GM21529 (cell line): Measurements from ENCODE around the gene FN1.

Experiments used
- ATAC-seq: cut with Tn5 transposase; IDR thresholded peaks from one replicate; pipeline ENCODE4 v1.9.1; 2021; ENCODE audit not compliant: unreplicated experiment

The FN1 gene

GRCh38 chr2:215390550-215390913 is 45.3 kb downstream of the FN1 start:
- no peak for ATAC-seq

DNA sequence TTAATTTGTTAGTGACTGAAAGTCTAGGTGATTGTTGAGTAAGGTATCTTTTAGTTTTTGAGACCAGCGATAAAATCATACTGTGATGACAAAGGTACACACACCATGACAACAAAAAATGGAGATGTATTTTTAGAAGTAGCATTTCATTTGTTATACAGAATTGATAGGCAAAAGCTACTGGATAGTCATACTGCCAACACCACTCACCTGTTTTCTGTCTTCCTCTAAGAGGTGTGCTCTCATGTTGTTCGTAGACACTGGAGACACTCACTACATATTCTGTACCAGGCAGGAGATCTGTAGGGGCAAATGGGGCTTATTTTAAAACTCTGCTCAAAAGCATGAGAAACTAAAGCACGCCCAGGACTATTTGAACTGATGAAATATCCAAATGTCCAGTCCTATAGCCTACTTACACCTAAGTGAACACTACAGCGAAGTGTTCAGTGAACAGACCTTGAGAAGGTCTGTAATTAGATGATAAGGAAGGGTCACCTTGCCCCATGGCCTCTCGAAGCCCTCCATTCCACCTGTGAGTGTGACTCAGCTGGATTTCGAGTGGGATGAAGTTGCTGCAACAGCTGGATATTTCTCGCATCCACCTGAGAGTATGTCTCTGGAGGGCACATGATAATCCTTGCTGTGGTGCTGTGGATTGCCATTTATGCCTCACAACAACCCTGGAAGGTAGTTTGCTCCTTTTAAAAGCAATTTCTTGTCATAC is 47.7 kb downstream of the FN1 start:
- ATAC-seq = no peak

GRCh38 chr2:215386566-215386965 is 49.3 kb downstream of the FN1 start:
- ATAC-seq = no peak

- no peak for ATAC-seq
Observed at GRCh38 chr2:215384710-215385109, 51.2 kb downstream of the FN1 start.

- no peak for ATAC-seq
Observed at GRCh38 chr2:215383652-215384279, 52.1 kb downstream of the FN1 start.

- no peak for ATAC-seq
Observed at GRCh38 chr2:215382480-215382879, 53.4 kb downstream of the FN1 start.

DNA sequence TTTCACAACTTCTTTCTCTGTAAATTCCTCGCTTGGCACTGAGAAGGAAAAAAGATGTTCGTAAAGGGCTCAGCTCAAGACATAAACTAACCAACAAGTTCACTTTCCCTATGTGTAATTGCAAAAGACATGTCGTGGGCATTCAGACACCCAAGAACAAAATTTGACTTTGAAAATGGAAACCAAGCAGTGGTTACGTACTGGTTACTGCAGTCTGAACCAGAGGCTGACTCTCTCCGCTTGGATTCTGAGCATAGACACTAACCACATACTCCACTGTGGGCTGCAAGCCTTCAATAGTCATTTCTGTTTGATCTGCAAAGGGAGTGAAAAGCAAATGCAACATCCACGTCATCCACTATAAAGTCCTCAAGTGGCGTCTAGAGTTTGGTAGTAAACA is 53.9 kb downstream of the FN1 start:
- no peak for ATAC-seq

- no peak for ATAC-seq
Observed at GRCh38 chr2:215380699-215381098, 55.2 kb downstream of the FN1 start.

GRCh38 chr2:215379948-215380347 is 55.9 kb downstream of the FN1 start:
- ATAC-seq = no peak

DNA sequence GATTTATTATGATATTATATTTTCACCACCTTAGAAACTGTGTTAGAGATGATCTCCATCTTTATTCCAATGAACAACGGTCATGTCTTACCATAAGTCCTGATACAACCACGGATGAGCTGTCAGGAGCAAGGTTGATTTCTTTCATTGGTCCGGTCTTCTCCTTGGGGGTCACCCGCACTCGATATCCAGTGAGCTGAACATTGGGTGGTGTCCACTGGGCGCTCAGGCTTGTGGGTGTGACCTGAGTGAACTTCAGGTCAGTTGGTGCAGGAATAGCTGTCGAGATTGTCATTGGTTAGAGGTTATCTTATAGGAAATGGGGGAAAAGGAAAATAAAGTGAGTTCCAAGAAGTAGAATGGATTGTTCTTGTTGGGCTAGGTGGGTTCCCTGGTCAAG is 56.8 kb downstream of the FN1 start:
- no peak for ATAC-seq

DNA sequence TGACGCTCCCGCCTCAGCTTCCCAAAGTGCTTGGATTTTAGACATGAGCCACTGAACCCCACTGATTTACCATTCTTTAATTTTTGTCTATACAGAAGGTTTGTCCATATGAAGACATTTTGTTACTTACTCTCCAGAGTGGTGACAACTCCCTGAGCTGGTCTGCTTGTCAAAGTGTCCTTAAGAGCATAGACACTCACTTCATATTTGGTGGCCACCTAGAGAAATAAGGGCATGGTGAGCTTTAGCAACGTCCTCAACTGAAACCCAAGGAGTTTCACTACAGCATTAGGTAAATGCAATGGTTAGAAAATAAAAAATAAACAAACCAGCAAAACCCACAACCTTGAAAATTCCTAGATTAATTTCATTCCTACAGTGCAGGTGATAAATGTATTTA is 57.8 kb downstream of the FN1 start:
- ATAC-seq = no peak

DNA sequence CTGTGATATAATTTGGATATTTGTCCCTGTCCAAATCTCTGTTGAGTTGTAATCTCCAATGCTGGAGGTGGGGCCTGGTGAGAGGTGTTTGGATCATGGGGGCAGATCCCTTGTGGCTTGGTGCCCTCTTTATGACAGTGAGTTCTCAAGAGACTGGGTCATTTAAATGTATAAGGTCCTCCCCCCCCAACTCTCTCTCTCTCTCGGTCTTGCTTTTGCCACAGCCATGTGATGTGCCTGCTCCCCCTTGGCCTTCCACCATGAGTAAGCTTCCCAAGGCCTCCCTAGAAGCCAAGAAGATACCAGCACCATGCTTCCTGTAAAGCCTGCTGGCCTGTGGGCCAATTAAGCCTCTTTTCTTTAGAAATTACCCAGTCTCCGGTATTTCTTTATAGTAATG is 58.6 kb downstream of the FN1 start:
- no peak for ATAC-seq

DNA sequence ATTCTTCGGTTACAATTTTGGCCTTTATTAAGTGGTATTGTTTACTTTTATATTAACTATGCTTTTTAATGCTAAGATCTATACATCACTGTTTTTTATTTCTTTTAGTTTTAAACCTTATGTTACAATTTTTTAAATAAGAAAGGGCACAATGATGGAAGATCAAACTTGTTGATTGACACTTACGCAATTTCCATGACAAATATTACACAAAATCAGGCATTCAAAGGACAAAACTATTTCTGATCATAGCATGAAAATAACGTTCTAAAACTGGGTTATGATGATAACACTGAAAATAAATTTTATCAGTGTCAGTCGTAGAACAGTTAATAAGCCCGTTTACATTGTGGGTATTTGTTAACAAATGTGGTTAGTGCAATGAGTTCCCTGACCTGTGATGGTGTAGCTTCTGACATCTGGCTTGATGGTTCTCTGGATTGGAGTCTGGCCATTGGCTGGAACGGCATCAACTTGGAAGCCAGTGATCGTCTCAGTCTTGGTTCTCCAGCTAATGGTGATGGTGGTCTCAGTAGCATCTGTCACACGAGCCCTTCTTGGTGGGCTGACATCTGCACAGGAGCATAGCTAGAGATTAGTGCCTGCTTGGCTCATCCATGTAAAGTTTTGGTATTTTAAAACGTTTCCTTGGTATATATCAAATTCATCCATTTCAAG is 59.6 kb downstream of the FN1 start:
- ATAC-seq = no peak

- no peak for ATAC-seq
Observed at GRCh38 chr2:215375467-215375830, 60.4 kb downstream of the FN1 start.

DNA sequence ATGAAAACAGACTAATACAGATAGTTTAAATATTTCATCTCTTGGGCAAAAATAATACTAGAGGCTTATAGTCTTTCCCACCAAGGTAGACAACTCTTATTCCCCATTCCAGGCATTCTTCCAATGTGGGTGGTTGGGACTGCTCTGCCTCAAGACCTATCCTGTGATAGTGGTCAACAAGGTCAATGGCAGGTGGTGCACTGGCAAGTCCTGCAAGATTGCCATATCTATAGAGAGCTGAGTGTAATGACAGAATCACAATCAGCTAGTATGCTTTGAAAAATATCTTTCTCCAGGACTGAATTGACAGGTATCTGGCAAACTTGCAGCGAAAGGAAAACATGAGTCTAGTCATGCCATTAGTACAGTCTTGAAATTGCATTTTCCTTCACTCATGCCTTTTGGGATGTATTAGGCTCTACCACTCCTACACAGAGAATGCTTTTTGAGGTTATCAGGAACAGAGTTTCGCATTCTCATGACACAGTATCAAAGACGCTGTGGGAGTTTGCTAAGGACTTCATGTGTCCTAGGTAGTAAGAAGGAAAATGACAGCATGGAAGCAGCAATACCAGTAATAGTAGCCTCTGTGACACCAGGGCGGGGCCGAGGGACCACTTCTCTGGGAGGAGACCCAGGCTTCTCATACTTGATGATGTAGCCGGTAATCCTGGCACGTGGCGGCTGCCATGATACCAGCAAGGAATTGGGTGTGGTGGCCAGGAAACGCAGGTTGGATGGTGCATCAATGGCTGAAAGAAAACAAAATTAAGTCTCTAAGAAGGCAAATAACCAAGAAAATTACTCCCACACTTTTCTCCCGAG is 61.0 kb downstream of the FN1 start:
- no peak for ATAC-seq

DNA sequence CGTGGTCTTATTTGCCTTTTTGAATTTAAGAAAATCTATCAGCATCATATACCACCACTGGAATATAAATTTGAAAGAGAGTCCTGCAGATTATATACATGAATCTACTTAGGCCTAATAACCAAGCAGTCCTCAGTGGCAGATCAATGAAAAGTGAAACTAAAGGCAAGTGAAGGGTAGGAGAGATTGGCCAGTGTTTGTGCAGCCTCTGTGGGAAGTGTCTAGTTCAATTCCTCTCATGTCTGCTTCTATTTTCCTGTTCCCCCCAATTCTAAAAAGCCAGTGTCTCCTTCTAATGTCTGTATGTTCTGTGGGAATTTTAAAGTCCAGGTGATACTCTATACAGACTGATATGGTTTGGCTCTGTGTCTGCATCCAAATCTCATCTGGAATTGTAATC is 61.9 kb downstream of the FN1 start:
- ATAC-seq = no peak

GRCh38 chr2:215372968-215373649 is 62.8 kb downstream of the FN1 start:
- no peak for ATAC-seq

GRCh38 chr2:215371915-215372897 is 63.7 kb downstream of the FN1 start:
- no peak for ATAC-seq

GRCh38 chr2:215370112-215370965 is 65.5 kb downstream of the FN1 start:
- no peak for ATAC-seq
